ENCODE results near the gene PDE6A. TPM values are rescaled to one million over a fixed set of nuclear protein-coding genes. Genes with fewer than 3 reads are reported as not detected.

The PDE6A gene
- polyA plus RNA-seq, 2 of the 4 experiments (the other 2 are of a cell fraction) = 0.28 to 0.35 TPM

- Histone ChIP-seq H3K4me2 (peak overlapping the region; percentile 71), H3K4me1 (peaks cover 18% of the 10 kb centered on the region), H3K27ac (peak overlapping the region; percentile 59 to 82), H3K9me3 (no peaks in the 10 kb centered on the region), H3K4me3 (no peak overlapping the region)
- POLR2A ChIA-PET = no interaction called here
- DNase-seq (ENCODE audit: low read depth in 1 of 2, low spot score in 1 of 2) (peak in 1 of 2 experiments; percentile 53), FAIRE-seq (no peak), ATAC-seq (peak; percentile 67 to 84; a peak in 4 of 6 replicates)
- TF ChIP-seq FOSL2 (IDR thresholded peaks at IDR 0.05) (no peak), FOSL2 (CRISPR knock-in tag; IDR thresholded peaks at IDR 0.05) (no peak), EHF (CRISPR knock-in tag; IDR thresholded peaks at IDR 0.05) (no peak), MAX (IDR thresholded peaks at IDR 0.05) (peak; percentile 28; the same call in 1 of the 2 replicates), HOXA7 (CRISPR knock-in tag; IDR thresholded peaks at IDR 0.05) (no peak), NR3C1 (IDR thresholded peaks at IDR 0.05) (no peak)
- 25% methylated on average over 10 of the region's 10 CpGs for WGBS (ENCODE audit: missing lambda C conversion rate)
- CTCF ChIA-PET = interaction anchor here (0.9 to 2.5 kb wide), 3 partner anchors 9 to 53 kb away, joined by 3 to 10 read pairs (median 3); no protein-coding TSS in a partner anchor
These were observed 56.9 kb downstream of the PDE6A start for GRCh38 chr5:149887622-149888183.

- Histone ChIP-seq H3K27ac (peak overlapping the region; percentile 59 to 82), H3K9me3 (no peaks in the 10 kb centered on the region), H3K4me2 (peak overlapping the region; percentile 71), H3K4me1 (peaks cover 18% of the 10 kb centered on the region), H3K4me3 (no peak overlapping the region)
- DNase-seq (ENCODE audit: low read depth in 1 of 2, low spot score in 1 of 2) (no peak), ATAC-seq (peak in 1 of 2 experiments; percentile 40; a peak in 2 of 6 replicates), FAIRE-seq (no peak)
- ChIA-PET POLR2A (no interaction called here), CTCF (interaction anchor here (0.9 to 2.5 kb wide), 6 partner anchors 8 to 75 kb away, joined by 3 to 13 read pairs (median 5); partner anchors contain the start of gene SLC26A2)
- no peak for TF ChIP-seq E2F6 (IDR thresholded peaks at IDR 0.05; ENCODE audit: borderline replicate concordance, low read depth)
- no peak for TF ChIP-seq RFX5 (IDR thresholded peaks at IDR 0.05)
- no peak for TF ChIP-seq NPAS2 (CRISPR knock-in tag; IDR thresholded peaks at IDR 0.05; ENCODE audit: borderline replicate concordance)
- no peak for TF ChIP-seq SMC3 (IDR thresholded peaks at IDR 0.05)
- 88% methylated on average over 6 of the region's 6 CpGs for WGBS (ENCODE audit: missing lambda C conversion rate)
These were observed 57.7 kb downstream of the PDE6A start for GRCh38 chr5:149886692-149887470.

- Histone ChIP-seq H3K27ac (peak overlapping the region in 1 of 2 experiments; percentile 82; a peak in 3 of 6 replicates), H3K4me3 (no peak overlapping the region), H3K9me3 (no peaks in the 10 kb centered on the region), H3K4me2 (no peak overlapping the region), H3K4me1 (peaks cover 18% of the 10 kb centered on the region)
- no peak for TF ChIP-seq FOSB (CRISPR knock-in tag; IDR thresholded peaks at IDR 0.05)
- no peak for TF ChIP-seq POLR2AphosphoS2 (conservative IDR thresholded peaks at IDR 0.05; ENCODE audit: low read length)
- no peak for TF ChIP-seq NR3C1 (IDR thresholded peaks at IDR 0.05)
- TF ChIP-seq SMC3 (IDR thresholded peaks at IDR 0.05) = no peak
- no peak for TF ChIP-seq TP53 (CRISPR knock-in tag; IDR thresholded peaks at IDR 0.05)
- TF ChIP-seq E2F6 (IDR thresholded peaks at IDR 0.05; ENCODE audit: borderline replicate concordance, low read depth) = no peak
- TF ChIP-seq HOXB5 (CRISPR knock-in tag; IDR thresholded peaks at IDR 0.05) = no peak
- TF ChIP-seq KDM1A (IDR thresholded peaks at IDR 0.05; ENCODE audit: low read depth) = no peak
- TF ChIP-seq RNF2 (IDR thresholded peaks at IDR 0.05; ENCODE audit: borderline replicate concordance, low read depth) = no peak
- no peak for TF ChIP-seq NPAS2 (CRISPR knock-in tag; IDR thresholded peaks at IDR 0.05; ENCODE audit: borderline replicate concordance)
- no peak for TF ChIP-seq EHMT2 (IDR thresholded peaks at IDR 0.05; ENCODE audit: low read depth)
- no peak for TF ChIP-seq GATA3 (IDR thresholded peaks at IDR 0.05; ENCODE audit: borderline replicate concordance)
- no peak for TF ChIP-seq KDM5A (IDR thresholded peaks at IDR 0.05)
- no peak for TF ChIP-seq ZSCAN20 (CRISPR knock-in tag; IDR thresholded peaks at IDR 0.05)
- TF ChIP-seq BHLHE40 (IDR thresholded peaks at IDR 0.05; ENCODE audit: low read depth, low read length) = no peak
- TF ChIP-seq RCOR1 (IDR thresholded peaks at IDR 0.05; ENCODE audit: low read depth, low read length) = no peak
- TF ChIP-seq MAX (IDR thresholded peaks at IDR 0.05) = no peak
- no peak for ATAC-seq
- WGBS (ENCODE audit: missing lambda C conversion rate) = 89% methylated on average over 7 of the region's 7 CpGs
- CTCF ChIA-PET = interaction anchor here (0.7 to 2.5 kb wide), 7 partner anchors 33 to 105 kb away, joined by 3 to 13 read pairs (median 5); partner anchors contain the start of gene SLC26A2
- FAIRE-seq = no peak
- POLR2A ChIA-PET = no interaction called here
- DNase-seq (ENCODE audit: low read depth in 1 of 2, low spot score in 1 of 2) = no peak
These were observed 58.5 kb downstream of the PDE6A start for GRCh38 chr5:149886060-149886459.

Data from A549 (cell line).